IMR-90 (cell line): ENCODE measurements around the gene TERF2IP. TPM values are rescaled to one million over a fixed set of nuclear protein-coding genes. Genes with fewer than 3 reads are reported as not detected.

Experiments used
- ATAC-seq: fragments of 200-7000 bp; cut with Tn5 transposase; 2 replicates; pipeline ENCODE4 v1.9.1; 2020; ENCODE audit warnings: low read depth, mild to moderate bottlenecking, moderate library complexity
- BruUV-seq: library from RNA; stranded (reverse); fragments of 400-500 nt; replicated peaks from 2 replicates; lab custom pipeline; 2021; lab: Mats Ljungman, UMichigan
- CTCF ChIA-PET: fragments of 300-600 bp; formaldehyde crosslinking; extraction: SDS; loops from one replicate; lab custom pipeline; 2021; ENCODE audit warnings: antibody characterized with exemption; lab: Yijun Ruan, JAX
- POLR2A ChIA-PET: fragments of 300-600 bp; sonication (Branson Sonifier 250); formaldehyde crosslinking; loops from one replicate; lab custom pipeline; 2022; ENCODE audit warnings: antibody characterized with exemption; ENCODE audit not compliant: unreplicated experiment; lab: Charles Lee
- DNase-seq: peaks from one replicate; pipeline ENCODE4 v3.0.0; 2013
- H2AFZ ChIP-seq: replicated peaks from 2 replicates; pipeline ENCODE3; 2013; ENCODE audit warnings: low read length, mild to moderate bottlenecking; ENCODE audit not compliant: poor library complexity
- H2AK5ac ChIP-seq: 2 replicates; pipeline ENCODE4 v1.6.1; 2013; ENCODE audit warnings: low read depth, low read length, inconsistent platforms
- H2AK9ac ChIP-seq: replicated peaks from 2 replicates; pipeline ENCODE3; 2013; ENCODE audit warnings: mild to moderate bottlenecking, low read depth, low read length, moderate library complexity; ENCODE audit not compliant: poor library complexity
- H2BK120ac ChIP-seq: 2 replicates; pipeline ENCODE4 v1.6.1; 2013; ENCODE audit warnings: low read depth, low read length, inconsistent platforms
- H2BK15ac ChIP-seq: 3 replicates; pipeline ENCODE4 v1.6.1; 2013; ENCODE audit warnings: low read depth, low read length, inconsistent platforms
- H2BK20ac ChIP-seq: 2 replicates; pipeline ENCODE4 v1.6.1; 2013; ENCODE audit warnings: low read depth, mild to moderate bottlenecking, inconsistent platforms, low read length, moderate library complexity
- H2BK5ac ChIP-seq: 2 replicates; pipeline ENCODE4 v1.6.1; 2013; ENCODE audit warnings: mild to moderate bottlenecking, low read depth, low read length, inconsistent platforms; ENCODE audit not compliant: poor library complexity, severe bottlenecking
- H3K14ac ChIP-seq: replicated peaks from 2 replicates; pipeline ENCODE4 v1.6.1; 2013; ENCODE audit warnings: low read depth, low read length, inconsistent platforms
- H3K18ac ChIP-seq: 2 replicates; pipeline ENCODE4 v1.6.1; 2013; ENCODE audit warnings: low read depth, low read length, control low read depth
- H3K23ac ChIP-seq: 2 replicates; pipeline ENCODE4 v1.6.1; 2013; ENCODE audit warnings: low read depth, low read length, inconsistent platforms
- H3K27ac ChIP-seq: 2 replicates; pipeline ENCODE4 v1.5.1; 2013; ENCODE audit warnings: mild to moderate bottlenecking, control low read depth, low read length; ENCODE audit not compliant: insufficient read depth
- H3K27me3 ChIP-seq: 2 replicates; pipeline ENCODE4 v1.6.1; 2013; ENCODE audit warnings: low read length; ENCODE audit not compliant: control insufficient read depth, insufficient read depth
- H3K36me3 ChIP-seq: 2 replicates; pipeline ENCODE4 v1.6.1; 2013; ENCODE audit warnings: low read length, mixed read lengths; ENCODE audit not compliant: control insufficient read depth, insufficient read depth
- H3K4ac ChIP-seq: 2 replicates; pipeline ENCODE4 v1.6.1; 2013; ENCODE audit warnings: low read depth, low read length, inconsistent platforms
- H3K4me1 ChIP-seq: 2 replicates; pipeline ENCODE4 v1.6.1; 2013; ENCODE audit warnings: low read length, mixed read lengths; ENCODE audit not compliant: control insufficient read depth, insufficient read depth
- H3K4me2 ChIP-seq: 2 replicates; pipeline ENCODE4 v1.6.1; 2013; ENCODE audit warnings: low read depth, mild to moderate bottlenecking, control low read depth, low read length, moderate library complexity
- H3K4me3 ChIP-seq: 2 replicates; pipeline ENCODE4 v1.5.1; 2013; ENCODE audit warnings: low read depth, mild to moderate bottlenecking, control low read depth, low read length, moderate library complexity; ENCODE audit not compliant: insufficient read depth
- H3K56ac ChIP-seq: 2 replicates; pipeline ENCODE4 v1.6.1; 2013; ENCODE audit warnings: low read length, inconsistent platforms; ENCODE audit not compliant: insufficient read depth; ENCODE audit errors: extremely low read depth
- H3K79me1 ChIP-seq, 2 experiments: 2 replicates each; pipeline ENCODE4 v1.6.1; 2013; ENCODE audit warnings: low read length in 2 of 2, inconsistent platforms in 1 of 2, low read depth in 1 of 2
- H3K9ac ChIP-seq: 2 replicates; pipeline ENCODE4 v1.6.1; 2013; ENCODE audit warnings: low read depth, low read length, control low read depth
- H3K9me1 ChIP-seq: 2 replicates; pipeline ENCODE4 v1.6.1; 2013; ENCODE audit warnings: low read length, inconsistent platforms; ENCODE audit not compliant: insufficient read depth
- H3K9me3 ChIP-seq: 2 replicates; pipeline ENCODE4 v1.6.1; 2013; ENCODE audit warnings: low read length; ENCODE audit not compliant: control insufficient read depth, insufficient read depth
- H4K20me1 ChIP-seq: 2 replicates; pipeline ENCODE4 v1.6.1; 2013; ENCODE audit warnings: low read length, inconsistent platforms; ENCODE audit not compliant: insufficient read depth
- H4K5ac ChIP-seq: 2 replicates; pipeline ENCODE4 v1.6.1; 2013; ENCODE audit warnings: mild to moderate bottlenecking, low read depth, low read length, control low read depth
- H4K8ac ChIP-seq, 2 experiments: 2 replicates each; pipeline ENCODE4 v1.6.1; 2013; ENCODE audit warnings: low read depth in 2 of 2, low read length in 2 of 2, control low read depth in 1 of 2, inconsistent platforms in 1 of 2
- H4K91ac ChIP-seq: 2 replicates; pipeline ENCODE4 v1.6.1; 2013; ENCODE audit warnings: low read depth, low read length, inconsistent platforms; ENCODE audit not compliant: insufficient read depth
- BHLHE40 ChIP-seq: fragments of 150-350 bp; IDR thresholded peaks from 2 replicates; pipeline ENCODE4 v1.6.1; 2016; ENCODE audit warnings: mild to moderate bottlenecking, low read depth, low read length
- CEBPB ChIP-seq: IDR thresholded peaks from 2 replicates; pipeline ENCODE4 v1.6.1; 2012; ENCODE audit warnings: low read depth, low read length, improper control_type of control experiment
- CHD1 ChIP-seq: IDR thresholded peaks from 2 replicates; pipeline ENCODE4 v1.6.1; 2012; ENCODE audit warnings: low read depth, low read length, improper control_type of control experiment
- CTCF ChIP-seq: conservative IDR thresholded peaks from 2 replicates; pipeline ENCODE4 v1.5.1; 2012; ENCODE audit warnings: mild to moderate bottlenecking, low read depth, low read length, improper control_type of control experiment
- ELK1 ChIP-seq: fragments of 150-350 bp; IDR thresholded peaks from 2 replicates; pipeline ENCODE4 v1.6.1; 2016; ENCODE audit warnings: low read depth, mild to moderate bottlenecking, low read length, moderate library complexity, borderline replicate concordance
- FOS ChIP-seq: fragments of 150-350 bp; IDR thresholded peaks from 2 replicates; pipeline ENCODE4 v1.6.1; 2016; ENCODE audit warnings: low read depth, low read length
- MAFK ChIP-seq: IDR thresholded peaks from 2 replicates; pipeline ENCODE4 v1.6.1; 2012; ENCODE audit warnings: low read depth, low read length, improper control_type of control experiment
- MAZ ChIP-seq: IDR thresholded peaks from 2 replicates; pipeline ENCODE4 v1.6.1; 2012; ENCODE audit warnings: low read depth, mild to moderate bottlenecking, low read length, improper control_type of control experiment, moderate library complexity, borderline replicate concordance
- MXI1 ChIP-seq: IDR thresholded peaks from 2 replicates; pipeline ENCODE4 v1.6.1; 2012; ENCODE audit warnings: low read depth, mild to moderate bottlenecking, low read length, moderate library complexity, borderline replicate concordance
- NFE2L2 ChIP-seq: fragments of 150-350 bp; IDR thresholded peaks from 2 replicates; pipeline ENCODE4 v1.6.1; 2016; ENCODE audit warnings: low read depth, mild to moderate bottlenecking, low read length
- POLR2A ChIP-seq: IDR thresholded peaks from 2 replicates; pipeline ENCODE4 v1.6.1; 2012; ENCODE audit warnings: mild to moderate bottlenecking, low read depth, low read length
- RAD21 ChIP-seq: IDR thresholded peaks from 2 replicates; pipeline ENCODE4 v1.6.1; 2012; ENCODE audit warnings: low read length, improper control_type of control experiment
- RCOR1 ChIP-seq: IDR thresholded peaks from 2 replicates; pipeline ENCODE4 v1.6.1; 2012; ENCODE audit warnings: mild to moderate bottlenecking, low read length, improper control_type of control experiment; ENCODE audit not compliant: insufficient replicate concordance
- RFX5 ChIP-seq: IDR thresholded peaks from 2 replicates; pipeline ENCODE4 v1.8.0; 2012; ENCODE audit warnings: low read depth, mild to moderate bottlenecking, low read length, moderate library complexity
- SMC3 ChIP-seq: fragments of 150-350 bp; IDR thresholded peaks from 2 replicates; pipeline ENCODE4 v1.6.1; 2016; ENCODE audit warnings: low read depth, mild to moderate bottlenecking, antibody characterized with exemption, low read length, moderate library complexity
- USF2 ChIP-seq: fragments of 150-350 bp; IDR thresholded peaks from 2 replicates; pipeline ENCODE4 v1.6.1; 2017; ENCODE audit warnings: mild to moderate bottlenecking, antibody characterized with exemption, low read length, low read depth
- dilution Hi-C: fragments of 300-500 bp; cut with HindIII; formaldehyde crosslinking; loops from one replicate; pipeline ENCODE4 v1.14.3; 2018; ENCODE audit warnings: low sequenced_read_pairs; ENCODE audit not compliant: unreplicated experiment
- in situ Hi-C: fragments of 300-500 bp; cut with MboI; formaldehyde crosslinking; loops from 3 replicates; pipeline ENCODE4 v1.14.3; 2019; ENCODE audit warnings: low sequenced_read_pairs, inconsistent platforms, mixed read lengths
- intact Hi-C: fragments of 100-400 bp; cut with micrococcal nuclease; formaldehyde crosslinking; loops from 2 replicates; pipeline ENCODE4 v1.10.0; 2022
- polyA plus RNA-seq, 3 experiments: library from polyadenylated mRNA; depleted of rRNA; stranded (reverse); fragments of >200 nt; gene quantifications; 2 replicates each; pipeline ENCODE4 v1.2.3, GENCODE V29; 2012; ENCODE audit warnings: low replicate concordance in 1 of 3
- total RNA-seq: library from RNA; depleted of rRNA; stranded (reverse); fragments of >200 nt; gene quantifications from 2 replicates; pipeline ENCODE4 v1.2.3, GENCODE V29; 2012

Gene TERF2IP
- total and polyA plus RNA-seq, 2 of the 4 experiments (the other 2 are of a cell fraction) = 15.4 to 32.5 TPM

GRCh38 chr16:75687361-75687760 lies 39.8 kb downstream of the TERF2IP start:
- Histone ChIP-seq H3K9ac (no peak overlapping the region), H3K23ac (no peak overlapping the region), H3K14ac (no peak overlapping the region), H3K79me1 (no peaks in the 10 kb centered on the region), H2AFZ (no peak overlapping the region), H3K4me1 (no peaks in the 10 kb centered on the region), H3K56ac (no peak overlapping the region), H3K36me3 (no peaks in the 10 kb centered on the region), H4K91ac (no peak overlapping the region), H2BK20ac (no peak overlapping the region), H3K18ac (no peak overlapping the region), H4K8ac (no peak overlapping the region), H3K9me3 (peaks cover 4% of the 10 kb centered on the region; the same call in 1 of the 2 replicates), H3K4ac (no peak overlapping the region), H2BK120ac (no peak overlapping the region), H3K27ac (no peak overlapping the region), H3K9me1 (no peaks in the 10 kb centered on the region), H2AK5ac (no peak overlapping the region), H2BK5ac (no peak overlapping the region), H4K20me1 (no peaks in the 10 kb centered on the region), H3K4me2 (no peak overlapping the region), H2BK15ac (no peak overlapping the region), H4K5ac (no peak overlapping the region), H3K27me3 (no peaks in the 10 kb centered on the region), H2AK9ac (no peak overlapping the region), H3K4me3 (no peak overlapping the region)
- in situ Hi-C loops = no loop called here
- TF ChIP-seq CEBPB (no peak), RAD21 (no peak), RCOR1 (no peak), ELK1 (no peak), SMC3 (no peak), RFX5 (no peak), CHD1 (no peak), NFE2L2 (no peak), CTCF (no peak), MAZ (no peak), FOS (no peak), POLR2A (no peak), MXI1 (no peak), BHLHE40 (no peak), USF2 (no peak), MAFK (no peak)
- ChIA-PET POLR2A (no interaction called here), CTCF (no interaction called here)
- DNase-seq = no peak
- dilution Hi-C loops = no loop called here
- intact Hi-C loops = no loop called here
- no TSS peak for BruUV-seq
- no peak for ATAC-seq
